KMS-11 (cell line): ENCODE data around the gene ZNF827.

Source experiments
- H2AFZ ChIP-seq: fragments of 200-600 bp; sonication (generic); 2 replicates; pipeline ENCODE4 v1.6.1; 2016; ENCODE audit warnings: antibody characterized with exemption, mixed run types, low read depth
- H3K27ac ChIP-seq: fragments of 200-600 bp; sonication (generic); 2 replicates; pipeline ENCODE4 v1.6.1; 2016; ENCODE audit warnings: mild to moderate bottlenecking, mixed run types
- H3K27me3 ChIP-seq: fragments of 200-600 bp; sonication (generic); 2 replicates; pipeline ENCODE4 v1.6.1; 2017; ENCODE audit warnings: mild to moderate bottlenecking, low read depth, mixed run types, moderate library complexity; ENCODE audit not compliant: insufficient read depth
- H3K36me3 ChIP-seq: fragments of 200-600 bp; sonication (generic); 2 replicates; pipeline ENCODE4 v1.6.1; 2017; ENCODE audit warnings: mild to moderate bottlenecking, mixed run types; ENCODE audit not compliant: insufficient read depth
- H3K4me1 ChIP-seq: fragments of 200-600 bp; sonication (generic); 2 replicates; pipeline ENCODE4 v1.6.1; 2016; ENCODE audit warnings: mild to moderate bottlenecking, low read depth, mixed run types; ENCODE audit not compliant: poor library complexity, severe bottlenecking
- H3K4me2 ChIP-seq: fragments of 200-600 bp; sonication (generic); 2 replicates; pipeline ENCODE4 v1.7.0; 2016; ENCODE audit warnings: mild to moderate bottlenecking, mixed run types
- H3K4me3 ChIP-seq: fragments of 200-600 bp; sonication (generic); IDR thresholded peaks from 2 replicates; pipeline ENCODE4 v1.6.1; 2017; ENCODE audit warnings: low read depth, low read length, mixed read lengths; ENCODE audit not compliant: insufficient read depth
- H3K79me2 ChIP-seq: fragments of 200-600 bp; sonication (generic); 2 replicates; pipeline ENCODE4 v1.6.1; 2016; ENCODE audit warnings: low read depth, mixed run types; ENCODE audit not compliant: insufficient read depth
- H3K9ac ChIP-seq: fragments of 200-600 bp; sonication (generic); 2 replicates; pipeline ENCODE4 v1.6.1; 2016; ENCODE audit warnings: mild to moderate bottlenecking, mixed run types
- H4K20me1 ChIP-seq: fragments of 200-600 bp; sonication (generic); 2 replicates; pipeline ENCODE4 v1.6.1; 2016; ENCODE audit warnings: mild to moderate bottlenecking, mixed run types; ENCODE audit not compliant: insufficient read depth
- CTCF ChIP-seq: fragments of 200-600 bp; sonication (generic); conservative IDR thresholded peaks from 2 replicates; pipeline ENCODE4 v1.6.1; 2017; ENCODE audit warnings: low read depth, mild to moderate bottlenecking, antibody characterized with exemption, low read length, moderate library complexity, mixed read lengths

ZNF827 gene

GRCh38 chr4:145936142-145936996 is 2.3 kb downstream of the ZNF827 start:
- Histone ChIP-seq H3K27ac (peak overlapping the region; percentile 94), H3K79me2 (peaks cover 43% of the 10 kb centered on the region), H3K4me2 (peak overlapping the region; percentile 89), H4K20me1 (no peaks in the 10 kb centered on the region), H3K4me1 (peaks cover 27% of the 10 kb centered on the region), H3K27me3 (no peaks in the 10 kb centered on the region), H3K36me3 (no peaks in the 10 kb centered on the region), H3K9ac (peak overlapping the region; percentile 96), H2AFZ (peak overlapping the region; percentile 84), H3K4me3 (no peak overlapping the region)
- TF ChIP-seq CTCF: 0 out of 2 replicates have a peak, but pooled peaks have one; percentile 34

- peaks cover 27% of the 10 kb centered on the region for H3K4me1 ChIP-seq
- H3K27ac ChIP-seq: peak overlapping the region; percentile 94
- H3K9ac ChIP-seq: peak overlapping the region; percentile 96
- no peak for TF ChIP-seq CTCF
- H4K20me1 ChIP-seq: no peaks in the 10 kb centered on the region
- peak overlapping the region; percentile 89 for H3K4me2 ChIP-seq
- H3K27me3 ChIP-seq: no peaks in the 10 kb centered on the region
- no peak overlapping the region for H3K4me3 ChIP-seq
- peak overlapping the region; percentile 84 for H2AFZ ChIP-seq
- peaks cover 45% of the 10 kb centered on the region for H3K79me2 ChIP-seq
- H3K36me3 ChIP-seq: no peaks in the 10 kb centered on the region
Measured at GRCh38 chr4:145935253-145936141, 3.1 kb downstream of the ZNF827 start.

- Histone ChIP-seq H3K4me2 (peak overlapping the region; percentile 89), H3K4me1 (peaks cover 18% of the 10 kb centered on the region), H3K4me3 (no peak overlapping the region), H3K79me2 (peaks cover 54% of the 10 kb centered on the region), H3K9ac (peak overlapping the region; percentile 96; the same call in 1 of the 2 replicates), H3K36me3 (no peaks in the 10 kb centered on the region), H4K20me1 (no peaks in the 10 kb centered on the region), H3K27me3 (no peaks in the 10 kb centered on the region), H3K27ac (peak overlapping the region; percentile 94; the same call in 1 of the 2 replicates), H2AFZ (no peak overlapping the region)
- no peak for TF ChIP-seq CTCF
Measured at GRCh38 chr4:145934434-145935047, 4.1 kb downstream of the ZNF827 start.

- H3K79me2 ChIP-seq: peaks cover 66% of the 10 kb centered on the region
- H3K4me3 ChIP-seq: no peak overlapping the region
- H3K4me2 ChIP-seq: no peak overlapping the region
- H3K4me1 ChIP-seq: peaks cover 14% of the 10 kb centered on the region
- no peaks in the 10 kb centered on the region for H4K20me1 ChIP-seq
- H3K27ac ChIP-seq: no peak overlapping the region
- H2AFZ ChIP-seq: no peak overlapping the region
- no peaks in the 10 kb centered on the region for H3K27me3 ChIP-seq
- no peak overlapping the region for H3K9ac ChIP-seq
- no peaks in the 10 kb centered on the region for H3K36me3 ChIP-seq
- no peak for TF ChIP-seq CTCF
Measured at GRCh38 chr4:145933134-145933533, 5.5 kb downstream of the ZNF827 start.
